MM.1S (cell line): ENCODE data around the gene INSL4.

Source experiments
- EZH2 ChIP-seq: fragments of 300-600 bp; sonication (generic); optimal IDR thresholded peaks from 2 replicates; pipeline ENCODE3; 2017; ENCODE audit warnings: low read depth, mild to moderate bottlenecking, antibody characterized with exemption, low read length, mixed read lengths
- EZH2phosphoT487 ChIP-seq: fragments of 300-600 bp; sonication (generic); IDR thresholded peaks from 2 replicates; pipeline ENCODE4 v1.6.1; 2018; ENCODE audit warnings: antibody characterized with exemption, low read length
- TF ChIP-seq, protein P1 (sequence below): fragments of 300-600 bp; sonication (generic); IDR thresholded peaks from 2 replicates; pipeline ENCODE4 v1.5.1; 2016; ENCODE audit warnings: antibody characterized with exemption, low read length, mixed read lengths

DNA sequence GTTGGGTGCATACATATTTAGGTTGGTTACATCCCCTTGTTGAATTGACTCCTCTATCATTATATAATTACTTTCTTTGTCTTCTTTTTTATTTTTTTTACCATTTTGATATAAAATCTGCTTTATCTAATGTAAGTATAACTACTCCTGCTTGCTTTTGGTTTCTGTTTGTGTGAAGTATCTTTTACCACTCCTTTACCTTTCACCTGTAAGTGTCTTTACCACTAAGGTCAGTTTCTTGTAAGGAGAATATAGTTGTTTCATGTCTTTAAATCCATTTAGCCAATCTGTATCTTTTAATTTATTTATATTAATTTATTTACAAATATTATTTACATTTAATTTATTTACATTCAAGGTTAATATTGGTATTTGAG lies 33.0 kb downstream of the INSL4 start:
- TF ChIP-seq, protein P1, sequence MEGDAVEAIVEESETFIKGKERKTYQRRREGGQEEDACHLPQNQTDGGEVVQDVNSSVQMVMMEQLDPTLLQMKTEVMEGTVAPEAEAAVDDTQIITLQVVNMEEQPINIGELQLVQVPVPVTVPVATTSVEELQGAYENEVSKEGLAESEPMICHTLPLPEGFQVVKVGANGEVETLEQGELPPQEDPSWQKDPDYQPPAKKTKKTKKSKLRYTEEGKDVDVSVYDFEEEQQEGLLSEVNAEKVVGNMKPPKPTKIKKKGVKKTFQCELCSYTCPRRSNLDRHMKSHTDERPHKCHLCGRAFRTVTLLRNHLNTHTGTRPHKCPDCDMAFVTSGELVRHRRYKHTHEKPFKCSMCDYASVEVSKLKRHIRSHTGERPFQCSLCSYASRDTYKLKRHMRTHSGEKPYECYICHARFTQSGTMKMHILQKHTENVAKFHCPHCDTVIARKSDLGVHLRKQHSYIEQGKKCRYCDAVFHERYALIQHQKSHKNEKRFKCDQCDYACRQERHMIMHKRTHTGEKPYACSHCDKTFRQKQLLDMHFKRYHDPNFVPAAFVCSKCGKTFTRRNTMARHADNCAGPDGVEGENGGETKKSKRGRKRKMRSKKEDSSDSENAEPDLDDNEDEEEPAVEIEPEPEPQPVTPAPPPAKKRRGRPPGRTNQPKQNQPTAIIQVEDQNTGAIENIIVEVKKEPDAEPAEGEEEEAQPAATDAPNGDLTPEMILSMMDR, result no peak
- TF ChIP-seq EZH2 (no peak), EZH2phosphoT487 (no peak)
